HFFc6 (cell line): ENCODE results near the gene CXXC5. TPM values are rescaled to one million over a fixed set of nuclear protein-coding genes. Genes with fewer than 3 reads are reported as not detected.

ENCODE experiments used
- DNase-seq: peaks from one replicate; pipeline ENCODE4 v3.0.0-alpha.2; 2018
- H3K27ac Mint-ChIP-seq: 2 replicates; pipeline ENCODE4 v1.8.0; 2020; ENCODE audit warnings: mild to moderate bottlenecking, mixed read lengths
- H3K27me3 Mint-ChIP-seq: 2 replicates; pipeline ENCODE4 v1.8.0; 2021; ENCODE audit warnings: mild to moderate bottlenecking, moderate library complexity, mixed read lengths; ENCODE audit not compliant: insufficient read depth
- H3K36me3 Mint-ChIP-seq: 2 replicates; pipeline ENCODE4 v1.8.0; 2021; ENCODE audit warnings: low read depth, mixed read lengths
- H3K4me1 Mint-ChIP-seq: 2 replicates; pipeline ENCODE4 v1.8.0; 2020; ENCODE audit warnings: low read depth, mixed read lengths
- H3K4me3 Mint-ChIP-seq: 2 replicates; pipeline ENCODE4 v1.8.0; 2020; ENCODE audit warnings: mild to moderate bottlenecking, moderate library complexity, mixed read lengths
- H3K9me3 Mint-ChIP-seq: 2 replicates; pipeline ENCODE4 v1.8.0; 2020; ENCODE audit warnings: mild to moderate bottlenecking, mixed read lengths
- total RNA-seq, 6 experiments: library from RNA; stranded (reverse); fragmentation: NEBNext Ultra II Directional; extraction: Animal tissue kit (Norgen Biotek cat#: 25700); gene quantifications; 2 replicates in 1 of 6; 3 replicates in 5 of 6; pipeline ENCODE4 v1.2.3, GENCODE V29; 2021
- TF ChIP-seq, protein P1 (sequence below): fragments of 200-600 bp; sonication (generic); IDR thresholded peaks from 2 replicates; pipeline ENCODE4 v1.5.0; 2021; ENCODE audit warnings: antibody characterized with exemption, mild to moderate bottlenecking

Gene CXXC5
- total RNA-seq, 6 experiments from 2014 or later: 46.4 to 58.5 (median 49.2) TPM

DNA sequence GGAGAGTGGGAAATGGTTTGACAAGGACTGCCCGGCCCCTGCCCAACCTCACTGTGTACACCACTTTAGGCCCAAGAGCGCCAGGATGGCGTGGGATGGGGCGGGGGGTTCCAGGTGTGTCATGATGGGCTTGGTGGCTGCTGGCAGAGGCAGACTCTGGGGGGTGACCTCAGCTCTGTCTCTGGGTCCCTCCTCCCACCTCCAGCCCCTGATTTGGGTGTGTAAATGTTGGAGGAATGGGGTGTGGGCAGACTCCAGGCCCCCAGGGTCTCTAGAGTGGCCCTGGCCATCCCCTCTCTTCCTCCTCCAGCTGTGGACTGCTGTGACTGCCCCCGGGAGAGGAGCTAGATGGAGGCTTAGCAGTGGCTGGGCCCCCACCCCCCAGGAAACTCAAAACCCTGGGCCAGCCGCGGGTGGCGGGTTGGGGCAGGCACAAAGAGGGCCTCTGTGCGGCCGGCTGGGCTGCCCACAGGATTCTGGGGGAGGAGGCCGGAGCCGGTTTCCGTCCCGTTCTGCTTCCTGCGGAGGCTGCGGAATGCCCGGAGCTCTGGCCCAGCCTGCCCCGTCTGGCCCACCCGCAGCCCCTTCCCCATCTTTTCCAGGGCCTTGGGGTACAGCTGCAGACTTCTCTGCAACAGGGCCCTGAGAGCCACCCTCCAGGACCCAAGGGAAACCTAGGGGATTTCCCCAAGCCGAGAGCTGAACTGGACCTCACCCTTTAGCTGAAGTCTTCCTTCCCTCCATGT is 23.1 kb downstream of the CXXC5 start:
- Mint-ChIP-seq H3K4me1 (peaks cover 49% of the 10 kb centered on the region), H3K27me3 (peaks cover 8% of the 10 kb centered on the region), H3K9me3 (no peaks in the 10 kb centered on the region), H3K4me3 (no peak overlapping the region), H3K27ac (no peak overlapping the region; the same call in 1 of the 2 replicates), H3K36me3 (peaks cover 5% of the 10 kb centered on the region; the same call in 1 of the 2 replicates)
- no peak for DNase-seq
- TF ChIP-seq, protein P1, sequence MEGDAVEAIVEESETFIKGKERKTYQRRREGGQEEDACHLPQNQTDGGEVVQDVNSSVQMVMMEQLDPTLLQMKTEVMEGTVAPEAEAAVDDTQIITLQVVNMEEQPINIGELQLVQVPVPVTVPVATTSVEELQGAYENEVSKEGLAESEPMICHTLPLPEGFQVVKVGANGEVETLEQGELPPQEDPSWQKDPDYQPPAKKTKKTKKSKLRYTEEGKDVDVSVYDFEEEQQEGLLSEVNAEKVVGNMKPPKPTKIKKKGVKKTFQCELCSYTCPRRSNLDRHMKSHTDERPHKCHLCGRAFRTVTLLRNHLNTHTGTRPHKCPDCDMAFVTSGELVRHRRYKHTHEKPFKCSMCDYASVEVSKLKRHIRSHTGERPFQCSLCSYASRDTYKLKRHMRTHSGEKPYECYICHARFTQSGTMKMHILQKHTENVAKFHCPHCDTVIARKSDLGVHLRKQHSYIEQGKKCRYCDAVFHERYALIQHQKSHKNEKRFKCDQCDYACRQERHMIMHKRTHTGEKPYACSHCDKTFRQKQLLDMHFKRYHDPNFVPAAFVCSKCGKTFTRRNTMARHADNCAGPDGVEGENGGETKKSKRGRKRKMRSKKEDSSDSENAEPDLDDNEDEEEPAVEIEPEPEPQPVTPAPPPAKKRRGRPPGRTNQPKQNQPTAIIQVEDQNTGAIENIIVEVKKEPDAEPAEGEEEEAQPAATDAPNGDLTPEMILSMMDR: no peak

DNA sequence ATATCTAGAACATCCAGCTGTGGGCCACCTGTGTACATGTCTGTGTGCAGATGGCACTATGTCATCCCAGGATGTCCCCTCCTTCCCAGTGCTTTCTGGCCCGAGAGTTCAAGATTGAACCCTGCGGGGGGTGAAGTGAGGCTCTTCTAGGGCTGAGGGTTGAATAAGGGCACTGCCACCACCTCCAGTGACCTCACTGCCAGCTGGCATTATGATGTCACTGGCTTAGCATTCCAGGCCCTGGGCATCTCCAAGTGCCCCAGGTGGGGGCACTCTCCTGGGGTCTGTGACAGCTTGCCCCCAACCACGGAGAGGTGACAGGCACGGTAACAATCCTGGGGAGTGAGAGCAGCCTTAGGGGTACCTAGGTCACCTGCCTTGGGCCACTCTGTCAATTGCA is 27.1 kb downstream of the CXXC5 start:
- no peak for DNase-seq
- peaks cover 7% of the 10 kb centered on the region for H3K27me3 Mint-ChIP-seq
- H3K36me3 Mint-ChIP-seq: peaks cover 5% of the 10 kb centered on the region; the same call in 1 of the 2 replicates
- no peak overlapping the region for H3K27ac Mint-ChIP-seq
- H3K4me1 Mint-ChIP-seq: peaks cover 32% of the 10 kb centered on the region
- no peak overlapping the region for H3K4me3 Mint-ChIP-seq
- H3K9me3 Mint-ChIP-seq: no peaks in the 10 kb centered on the region
- TF ChIP-seq, protein P1: no peak

DNA sequence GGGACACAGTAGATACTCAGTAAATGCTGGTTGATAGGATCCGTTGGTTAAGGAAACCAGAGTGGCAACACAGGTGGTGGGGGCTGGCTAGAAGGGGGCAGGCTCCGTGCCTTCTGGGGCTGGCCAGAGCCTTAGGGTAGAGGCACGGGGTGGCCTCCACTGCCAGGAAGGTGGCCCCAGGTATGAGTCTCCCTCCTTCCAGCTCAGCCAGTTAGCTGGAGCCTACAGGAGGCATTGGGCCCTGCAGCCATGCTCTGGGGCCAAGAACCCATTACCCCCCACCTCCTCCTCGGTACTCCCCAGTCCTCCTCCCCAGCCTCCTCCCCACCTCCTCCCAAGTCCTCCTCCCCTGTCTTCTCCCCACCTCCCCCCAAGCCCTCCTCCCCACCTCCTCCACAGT is 27.7 kb downstream of the CXXC5 start:
- Mint-ChIP-seq H3K27me3 (peaks cover 7% of the 10 kb centered on the region), H3K4me1 (peaks cover 26% of the 10 kb centered on the region)
- TF ChIP-seq, protein P1: no peak

DNA sequence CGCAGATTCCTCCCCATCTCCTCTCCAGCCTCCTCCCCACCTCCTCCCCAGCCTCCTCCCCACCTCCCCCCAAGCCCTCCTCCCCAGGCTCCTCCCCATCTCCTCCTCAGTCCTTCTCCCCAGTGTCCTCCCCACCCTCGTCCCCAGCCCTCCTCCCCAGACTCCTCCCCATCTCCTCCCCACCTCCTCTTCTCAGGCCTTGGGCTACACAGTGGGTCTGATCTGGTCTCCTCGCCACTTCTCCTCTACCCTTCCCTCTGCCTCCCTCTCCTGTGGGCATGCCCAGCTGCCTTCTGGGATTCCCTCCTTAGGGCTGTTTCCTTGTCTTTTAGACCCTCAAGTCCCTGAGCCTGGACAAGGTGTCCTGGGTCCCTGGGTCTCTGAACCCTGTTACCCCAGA is 28.3 kb downstream of the CXXC5 start:
- no peak for DNase-seq
- Mint-ChIP-seq H3K27ac (no peak overlapping the region), H3K9me3 (no peaks in the 10 kb centered on the region), H3K36me3 (no peaks in the 10 kb centered on the region), H3K4me1 (peaks cover 26% of the 10 kb centered on the region), H3K27me3 (peaks cover 7% of the 10 kb centered on the region), H3K4me3 (no peak overlapping the region)
- TF ChIP-seq, protein P1: no peak

More for the DNA sequence above, 27.7 kb downstream of the CXXC5 start:
- Mint-ChIP-seq H3K4me3 (no peak overlapping the region), H3K36me3 (no peaks in the 10 kb centered on the region), H3K9me3 (no peaks in the 10 kb centered on the region), H3K27ac (no peak overlapping the region)
- no peak for DNase-seq

DNA sequence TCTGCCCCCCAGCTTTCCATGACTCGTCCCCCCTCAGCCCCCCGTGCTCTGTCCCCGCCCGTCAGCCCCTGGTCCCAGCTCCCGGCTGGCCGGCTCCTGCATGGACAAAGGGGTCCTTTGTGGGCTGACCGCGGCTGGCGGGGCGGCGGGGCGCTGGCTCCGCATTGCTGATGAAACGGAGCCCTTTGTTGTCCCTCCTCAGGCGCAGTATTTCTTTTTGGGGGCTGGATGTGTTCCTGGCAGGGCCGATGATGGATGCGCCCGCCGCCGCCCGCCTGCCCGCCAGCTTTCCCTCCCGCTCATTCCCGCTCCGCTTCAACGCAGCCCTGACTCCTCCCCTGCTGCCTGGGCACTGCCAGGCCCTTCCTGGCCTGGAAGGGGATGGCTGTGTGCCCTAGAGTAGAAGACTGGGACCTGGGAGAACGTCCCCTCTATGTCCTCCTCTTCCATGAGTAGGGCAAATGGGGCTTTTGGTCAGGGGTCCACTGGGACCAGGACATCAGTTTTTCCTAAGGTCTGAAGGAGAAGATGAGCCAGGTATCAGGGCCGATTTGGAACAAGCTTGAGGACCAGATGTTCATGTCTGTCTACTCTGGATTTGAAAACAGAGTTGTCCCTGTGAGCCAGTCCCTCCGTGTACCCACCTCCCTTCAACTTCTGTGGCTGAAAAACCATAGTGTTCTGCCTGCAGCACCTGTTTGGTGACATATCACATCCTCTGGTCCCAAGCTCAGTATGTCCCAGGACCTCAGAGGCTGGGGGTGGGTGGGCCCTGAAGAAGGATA is 29.0 kb downstream of the CXXC5 start:
- Mint-ChIP-seq H3K9me3 (no peaks in the 10 kb centered on the region), H3K4me3 (no peak overlapping the region), H3K4me1 (peaks cover 26% of the 10 kb centered on the region), H3K27me3 (peaks cover 7% of the 10 kb centered on the region), H3K36me3 (no peaks in the 10 kb centered on the region), H3K27ac (no peak overlapping the region)
- DNase-seq: no peak
- TF ChIP-seq, protein P1: no peak
